Urothelium cell line (cell line): Measurements from ENCODE around the gene HOXD9.

Experiments
- DNase-seq: peaks from one replicate; pipeline ENCODE4 v3.0.0; 2011; ENCODE audit warnings: low spot score, mixed read lengths
- FAIRE-seq: peaks from 2 replicates; lab custom pipeline; 2011; peaks lifted over from hg19 to GRCh38; lab: Jason Lieb, UNC

The HOXD9 gene

GRCh38 chr2:176162911-176163671 is 40.6 kb downstream of the HOXD9 start:
- FAIRE-seq (no peak), DNase-seq (no peak)

DNA sequence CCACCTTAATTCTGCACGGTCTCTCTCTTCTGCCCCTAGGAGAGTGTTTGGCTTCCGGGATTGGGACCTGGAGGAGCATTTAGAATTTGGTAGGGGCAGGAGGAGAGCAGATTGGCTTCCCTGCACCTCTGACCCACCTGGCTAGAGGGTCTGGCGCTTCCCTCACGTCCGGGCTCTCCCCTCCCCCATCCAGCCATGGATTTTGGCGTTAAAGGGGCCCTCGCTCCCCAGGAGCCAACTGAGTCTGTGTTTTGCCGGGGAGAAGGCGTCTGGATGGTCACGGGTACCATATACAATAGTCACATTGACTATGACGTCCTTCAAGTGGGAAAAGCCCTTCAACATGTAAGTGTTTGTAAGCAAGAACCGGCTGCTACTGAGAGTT is 41.1 kb downstream of the HOXD9 start:
- DNase-seq (no peak), FAIRE-seq (no peak)

GRCh38 chr2:176164201-176164600 is 41.7 kb downstream of the HOXD9 start:
- no peak for FAIRE-seq

GRCh38 chr2:176164611-176165369 is 42.3 kb downstream of the HOXD9 start:
- FAIRE-seq (no peak), DNase-seq (no peak)

More at GRCh38 chr2:176164201-176164600, 41.7 kb downstream of the HOXD9 start:
- no peak for DNase-seq

- FAIRE-seq = no peak
- no peak for DNase-seq
Measured at GRCh38 chr2:176165370-176166050, 43.0 kb downstream of the HOXD9 start.

DNA sequence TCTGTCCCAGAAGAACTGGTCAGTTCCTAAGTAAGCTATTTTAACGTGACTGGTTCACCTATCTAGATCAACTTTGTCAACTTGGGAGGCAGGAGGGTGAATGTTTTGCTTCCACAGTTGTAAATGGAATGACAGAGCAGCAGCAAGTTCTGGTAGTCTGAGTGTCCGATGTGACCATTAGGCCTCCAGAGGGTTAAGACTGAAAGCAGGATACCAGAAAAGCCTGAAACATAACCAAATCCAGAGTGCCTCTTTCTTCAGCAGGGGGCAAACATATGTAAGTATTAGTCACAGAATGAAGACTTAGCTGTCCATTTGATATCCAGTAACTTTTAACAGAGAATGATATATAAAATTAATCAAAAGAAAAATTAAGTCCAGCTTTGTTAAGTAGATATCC is 43.8 kb downstream of the HOXD9 start:
- no peak for FAIRE-seq

GRCh38 chr2:176167398-176167797 is 44.9 kb downstream of the HOXD9 start:
- DNase-seq (no peak), FAIRE-seq (no peak)

More for the DNA sequence above, 43.8 kb downstream of the HOXD9 start:
- no peak for DNase-seq

DNA sequence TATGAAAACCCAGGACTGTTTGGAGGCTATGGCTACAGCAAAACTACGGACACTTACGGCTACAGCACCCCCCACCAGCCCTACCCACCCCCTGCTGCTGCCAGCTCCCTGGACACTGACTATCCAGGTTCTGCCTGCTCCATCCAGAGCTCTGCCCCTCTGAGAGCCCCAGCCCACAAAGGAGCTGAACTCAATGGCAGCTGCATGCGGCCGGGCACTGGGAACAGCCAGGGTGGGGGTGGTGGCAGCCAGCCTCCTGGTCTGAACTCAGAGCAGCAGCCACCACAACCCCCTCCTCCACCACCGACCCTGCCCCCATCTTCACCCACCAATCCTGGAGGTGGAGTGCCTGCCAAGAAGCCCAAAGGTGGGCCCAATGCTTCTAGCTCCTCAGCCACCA is 46.7 kb downstream of the HOXD9 start:
- FAIRE-seq (no peak), DNase-seq (no peak)

- FAIRE-seq (no peak), DNase-seq (no peak)
Measured at GRCh38 chr2:176169711-176170110, 47.2 kb downstream of the HOXD9 start.

GRCh38 chr2:176170602-176171305 is 48.2 kb downstream of the HOXD9 start:
- no peak for FAIRE-seq
- DNase-seq = no peak

DNA sequence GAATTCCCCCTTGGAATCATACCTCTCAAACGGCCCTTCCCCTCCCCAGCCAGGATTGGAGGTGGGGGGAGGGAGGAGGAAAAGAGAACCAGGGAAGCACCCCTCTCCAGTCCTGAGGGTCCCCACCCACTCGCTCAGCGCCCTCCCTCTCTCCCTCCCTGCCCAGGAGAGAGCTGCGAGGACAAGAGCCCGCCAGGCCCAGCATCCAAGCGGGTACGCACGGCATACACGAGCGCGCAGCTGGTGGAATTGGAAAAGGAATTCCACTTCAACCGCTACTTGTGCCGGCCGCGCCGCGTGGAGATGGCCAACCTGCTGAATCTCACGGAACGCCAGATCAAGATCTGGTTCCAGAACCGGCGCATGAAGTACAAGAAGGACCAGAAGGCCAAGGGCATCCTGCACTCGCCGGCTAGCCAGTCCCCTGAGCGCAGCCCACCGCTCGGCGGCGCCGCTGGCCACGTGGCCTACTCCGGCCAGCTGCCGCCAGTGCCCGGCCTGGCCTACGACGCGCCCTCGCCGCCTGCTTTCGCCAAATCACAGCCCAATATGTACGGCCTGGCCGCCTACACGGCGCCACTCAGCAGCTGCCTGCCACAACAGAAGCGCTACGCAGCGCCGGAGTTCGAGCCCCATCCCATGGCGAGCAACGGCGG is 49.0 kb downstream of the HOXD9 start:
- DNase-seq (no peak), FAIRE-seq (no peak)

GRCh38 chr2:176172007-176172894 is 49.7 kb downstream of the HOXD9 start:
- FAIRE-seq (no peak), DNase-seq (no peak)

DNA sequence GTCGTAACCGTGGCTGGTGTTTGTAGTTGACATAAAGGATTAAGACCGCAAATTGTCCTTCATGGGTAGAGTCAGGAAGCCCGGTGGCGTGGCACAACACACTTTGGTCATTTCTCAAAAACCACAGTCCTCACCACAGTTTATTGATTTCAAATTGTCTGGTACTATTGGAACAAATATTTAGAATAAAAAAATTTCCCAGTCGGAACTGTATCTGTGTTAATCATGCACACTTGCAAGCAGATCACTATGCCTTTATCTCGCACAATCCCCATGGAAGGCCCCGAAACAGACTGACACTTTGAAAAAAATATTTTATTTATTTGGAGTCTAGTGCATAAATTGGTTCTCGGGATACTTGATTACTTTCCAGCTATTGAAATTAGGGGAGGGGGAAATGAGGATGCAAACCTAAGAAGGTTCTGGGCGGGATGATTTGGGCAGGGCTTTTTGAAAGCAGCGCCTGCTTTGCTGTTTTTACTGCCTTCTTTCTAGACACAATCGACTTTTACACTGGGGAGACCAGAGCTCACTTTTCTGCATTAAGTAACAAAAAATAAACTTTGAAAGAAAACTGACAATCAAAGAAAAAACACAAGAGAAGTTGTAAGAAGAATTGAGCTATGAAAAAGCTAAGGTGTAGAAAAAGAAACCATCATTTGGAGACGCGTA is 50.5 kb downstream of the HOXD9 start:
- FAIRE-seq (no peak), DNase-seq (no peak)

DNA sequence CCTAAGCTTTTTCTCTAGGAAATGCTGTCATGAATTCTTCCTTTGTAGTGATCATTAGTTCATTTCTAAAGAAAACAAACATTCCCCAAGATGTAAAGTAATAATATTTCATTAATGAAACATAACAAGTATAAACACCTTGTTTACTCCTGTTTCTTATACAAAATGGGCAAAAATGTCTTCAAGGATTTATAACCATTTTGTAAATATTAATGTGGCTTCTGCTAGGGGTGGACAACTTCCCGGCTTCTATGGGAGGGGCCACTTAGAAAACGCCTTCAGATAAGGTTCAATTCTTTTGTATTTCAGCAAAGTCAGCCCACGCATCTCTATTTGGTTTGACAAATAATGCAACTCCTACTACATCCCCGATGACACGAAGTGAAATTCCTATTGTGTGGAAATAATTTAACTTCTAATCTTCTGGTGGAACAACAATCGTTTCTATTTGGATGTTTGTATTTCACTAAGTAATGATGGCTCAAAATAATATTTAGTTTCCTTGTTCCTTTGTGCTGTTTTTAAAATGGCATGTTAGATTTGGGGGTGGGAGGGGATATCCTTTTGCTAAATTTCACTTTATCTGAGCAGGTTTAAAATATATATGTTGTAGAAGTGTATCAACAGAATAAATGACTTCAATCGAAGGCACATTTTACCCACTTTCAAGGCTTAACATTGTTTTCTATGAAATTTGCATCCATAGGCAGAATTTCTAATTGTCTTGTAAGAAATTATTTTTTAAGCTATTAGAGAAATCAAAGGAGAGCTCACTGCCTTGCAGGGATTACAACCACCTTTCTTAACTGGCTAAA is 51.3 kb downstream of the HOXD9 start:
- no peak for FAIRE-seq
- DNase-seq = no peak

GRCh38 chr2:176174382-176174823 is 51.9 kb downstream of the HOXD9 start:
- DNase-seq = no peak
- no peak for FAIRE-seq
